IMR-90 (cell line): ENCODE results near the gene UTP4. TPM values are rescaled to one million over a fixed set of nuclear protein-coding genes. Genes with fewer than 3 reads are reported as not detected.
"Not testable (repeated sequence)": the region's sequence is repeated elsewhere in the genome, so short reads cannot be mapped to it uniquely, and the experiment has no call there.

ENCODE experiments used
- ATAC-seq: fragments of 200-7000 bp; cut with Tn5 transposase; 2 replicates; pipeline ENCODE4 v1.9.1; 2020; ENCODE audit warnings: low read depth, mild to moderate bottlenecking, moderate library complexity
- BruUV-seq: library from RNA; stranded (reverse); fragments of 400-500 nt; replicated peaks from 2 replicates; lab custom pipeline; 2021; lab: Mats Ljungman, UMichigan
- CTCF ChIA-PET: fragments of 300-600 bp; formaldehyde crosslinking; extraction: SDS; loops from one replicate; lab custom pipeline; 2021; ENCODE audit warnings: antibody characterized with exemption; lab: Yijun Ruan, JAX
- POLR2A ChIA-PET: fragments of 300-600 bp; sonication (Branson Sonifier 250); formaldehyde crosslinking; loops from one replicate; lab custom pipeline; 2022; ENCODE audit warnings: antibody characterized with exemption; ENCODE audit not compliant: unreplicated experiment; lab: Charles Lee
- DNase-seq: peaks from one replicate; pipeline ENCODE4 v3.0.0; 2013
- H2AFZ ChIP-seq: replicated peaks from 2 replicates; pipeline ENCODE3; 2013; ENCODE audit warnings: low read length, mild to moderate bottlenecking; ENCODE audit not compliant: poor library complexity
- H2AK5ac ChIP-seq: 2 replicates; pipeline ENCODE4 v1.6.1; 2013; ENCODE audit warnings: low read depth, low read length, inconsistent platforms
- H2AK9ac ChIP-seq: replicated peaks from 2 replicates; pipeline ENCODE3; 2013; ENCODE audit warnings: mild to moderate bottlenecking, low read depth, low read length, moderate library complexity; ENCODE audit not compliant: poor library complexity
- H2BK120ac ChIP-seq: 2 replicates; pipeline ENCODE4 v1.6.1; 2013; ENCODE audit warnings: low read depth, low read length, inconsistent platforms
- H2BK15ac ChIP-seq: 3 replicates; pipeline ENCODE4 v1.6.1; 2013; ENCODE audit warnings: low read depth, low read length, inconsistent platforms
- H2BK20ac ChIP-seq: 2 replicates; pipeline ENCODE4 v1.6.1; 2013; ENCODE audit warnings: low read depth, mild to moderate bottlenecking, inconsistent platforms, low read length, moderate library complexity
- H2BK5ac ChIP-seq: 2 replicates; pipeline ENCODE4 v1.6.1; 2013; ENCODE audit warnings: mild to moderate bottlenecking, low read depth, low read length, inconsistent platforms; ENCODE audit not compliant: poor library complexity, severe bottlenecking
- H3K14ac ChIP-seq: replicated peaks from 2 replicates; pipeline ENCODE4 v1.6.1; 2013; ENCODE audit warnings: low read depth, low read length, inconsistent platforms
- H3K18ac ChIP-seq: 2 replicates; pipeline ENCODE4 v1.6.1; 2013; ENCODE audit warnings: low read depth, low read length, control low read depth
- H3K23ac ChIP-seq: 2 replicates; pipeline ENCODE4 v1.6.1; 2013; ENCODE audit warnings: low read depth, low read length, inconsistent platforms
- H3K27ac ChIP-seq: 2 replicates; pipeline ENCODE4 v1.5.1; 2013; ENCODE audit warnings: mild to moderate bottlenecking, control low read depth, low read length; ENCODE audit not compliant: insufficient read depth
- H3K27me3 ChIP-seq: 2 replicates; pipeline ENCODE4 v1.6.1; 2013; ENCODE audit warnings: low read length; ENCODE audit not compliant: control insufficient read depth, insufficient read depth
- H3K36me3 ChIP-seq: 2 replicates; pipeline ENCODE4 v1.6.1; 2013; ENCODE audit warnings: low read length, mixed read lengths; ENCODE audit not compliant: control insufficient read depth, insufficient read depth
- H3K4ac ChIP-seq: 2 replicates; pipeline ENCODE4 v1.6.1; 2013; ENCODE audit warnings: low read depth, low read length, inconsistent platforms
- H3K4me1 ChIP-seq: 2 replicates; pipeline ENCODE4 v1.6.1; 2013; ENCODE audit warnings: low read length, mixed read lengths; ENCODE audit not compliant: control insufficient read depth, insufficient read depth
- H3K4me2 ChIP-seq: 2 replicates; pipeline ENCODE4 v1.6.1; 2013; ENCODE audit warnings: low read depth, mild to moderate bottlenecking, control low read depth, low read length, moderate library complexity
- H3K4me3 ChIP-seq: 2 replicates; pipeline ENCODE4 v1.5.1; 2013; ENCODE audit warnings: low read depth, mild to moderate bottlenecking, control low read depth, low read length, moderate library complexity; ENCODE audit not compliant: insufficient read depth
- H3K56ac ChIP-seq: 2 replicates; pipeline ENCODE4 v1.6.1; 2013; ENCODE audit warnings: low read length, inconsistent platforms; ENCODE audit not compliant: insufficient read depth; ENCODE audit errors: extremely low read depth
- H3K79me1 ChIP-seq, 2 experiments: 2 replicates each; pipeline ENCODE4 v1.6.1; 2013; ENCODE audit warnings: low read length in 2 of 2, inconsistent platforms in 1 of 2, low read depth in 1 of 2
- H3K9ac ChIP-seq: 2 replicates; pipeline ENCODE4 v1.6.1; 2013; ENCODE audit warnings: low read depth, low read length, control low read depth
- H3K9me1 ChIP-seq: 2 replicates; pipeline ENCODE4 v1.6.1; 2013; ENCODE audit warnings: low read length, inconsistent platforms; ENCODE audit not compliant: insufficient read depth
- H3K9me3 ChIP-seq: 2 replicates; pipeline ENCODE4 v1.6.1; 2013; ENCODE audit warnings: low read length; ENCODE audit not compliant: control insufficient read depth, insufficient read depth
- H4K20me1 ChIP-seq: 2 replicates; pipeline ENCODE4 v1.6.1; 2013; ENCODE audit warnings: low read length, inconsistent platforms; ENCODE audit not compliant: insufficient read depth
- H4K5ac ChIP-seq: 2 replicates; pipeline ENCODE4 v1.6.1; 2013; ENCODE audit warnings: mild to moderate bottlenecking, low read depth, low read length, control low read depth
- H4K8ac ChIP-seq, 2 experiments: 2 replicates each; pipeline ENCODE4 v1.6.1; 2013; ENCODE audit warnings: low read depth in 2 of 2, low read length in 2 of 2, control low read depth in 1 of 2, inconsistent platforms in 1 of 2
- H4K91ac ChIP-seq: 2 replicates; pipeline ENCODE4 v1.6.1; 2013; ENCODE audit warnings: low read depth, low read length, inconsistent platforms; ENCODE audit not compliant: insufficient read depth
- CHD1 ChIP-seq: IDR thresholded peaks from 2 replicates; pipeline ENCODE4 v1.6.1; 2012; ENCODE audit warnings: low read depth, low read length, improper control_type of control experiment
- MAFK ChIP-seq: IDR thresholded peaks from 2 replicates; pipeline ENCODE4 v1.6.1; 2012; ENCODE audit warnings: low read depth, low read length, improper control_type of control experiment
- WGBS, 2 experiments: methylation state at CpG; one replicate each; pipeline versions ENCODE4 v1.1.5 to v1.1.7; 2013; ENCODE audit warnings: missing lambda C conversion rate in 2 of 2; ENCODE audit not compliant: insufficient read length in 1 of 2; ENCODE audit errors: extremely low coverage in 2 of 2; 5-methylcytosine and 5-hydroxymethylcytosine counted together
- dilution Hi-C: fragments of 300-500 bp; cut with HindIII; formaldehyde crosslinking; loops from one replicate; pipeline ENCODE4 v1.14.3; 2018; ENCODE audit warnings: low sequenced_read_pairs; ENCODE audit not compliant: unreplicated experiment
- in situ Hi-C: fragments of 300-500 bp; cut with MboI; formaldehyde crosslinking; loops from 3 replicates; pipeline ENCODE4 v1.14.3; 2019; ENCODE audit warnings: low sequenced_read_pairs, inconsistent platforms, mixed read lengths
- intact Hi-C: fragments of 100-400 bp; cut with micrococcal nuclease; formaldehyde crosslinking; loops from 2 replicates; pipeline ENCODE4 v1.10.0; 2022
- polyA plus RNA-seq, 3 experiments: library from polyadenylated mRNA; depleted of rRNA; stranded (reverse); fragments of >200 nt; gene quantifications; 2 replicates each; pipeline ENCODE4 v1.2.3, GENCODE V29; 2012; ENCODE audit warnings: low replicate concordance in 1 of 3
- total RNA-seq: library from RNA; depleted of rRNA; stranded (reverse); fragments of >200 nt; gene quantifications from 2 replicates; pipeline ENCODE4 v1.2.3, GENCODE V29; 2012

UTP4 gene
- total and polyA plus RNA-seq, 2 of the 4 experiments (the other 2 are of a cell fraction) = 32.1 to 61.8 TPM

GRCh38 chr16:69145658-69146057 is 13.2 kb downstream of the UTP4 start:
- no peak overlapping the region for H3K9ac ChIP-seq
- H3K9me3 ChIP-seq = no peaks in the 10 kb centered on the region
- no peak overlapping the region for H3K4ac ChIP-seq
- intact Hi-C loops (no loop called here), in situ Hi-C loops (no loop called here), dilution Hi-C loops (no loop called here)
- H3K4me3 ChIP-seq = no peak overlapping the region
- no peaks in the 10 kb centered on the region for H3K27me3 ChIP-seq
- peaks cover 5% of the 10 kb centered on the region; the same call in 1 of the 2 replicates for H4K20me1 ChIP-seq
- no peak overlapping the region for H4K8ac ChIP-seq
- no peak overlapping the region for H2BK20ac ChIP-seq
- WGBS, 2 experiments = 83% methylated on average over 1 of the region's 4 CpGs; no CpG with 5 or more reads in 1 of the 2 experiments
- H3K18ac ChIP-seq = no peak overlapping the region
- no peak overlapping the region for H3K14ac ChIP-seq
- ATAC-seq (peak; percentile 42), DNase-seq (peak; percentile 17)
- peaks cover 2% of the 10 kb centered on the region; the same call in 1 of the 2 replicates for H3K4me1 ChIP-seq
- no peak overlapping the region for H2AK9ac ChIP-seq
- H2AFZ ChIP-seq = no peak overlapping the region
- POLR2A ChIA-PET = no interaction called here
- BruUV-seq = no TSS peak
- no peak overlapping the region for H2BK15ac ChIP-seq
- H4K91ac ChIP-seq = no peak overlapping the region
- no peaks in the 10 kb centered on the region for H3K9me1 ChIP-seq
- H3K36me3 ChIP-seq = peaks cover 35% of the 10 kb centered on the region
- H3K56ac ChIP-seq = no peak overlapping the region
- peak overlapping the region; percentile 75; the same call in 1 of the 2 replicates for H3K27ac ChIP-seq
- H2BK5ac ChIP-seq = no peak overlapping the region
- no peak overlapping the region for H3K23ac ChIP-seq
- TF ChIP-seq CHD1 (no peak), MAFK (peak; percentile 83)
- CTCF ChIA-PET = no interaction called here
- H2AK5ac ChIP-seq = no peak overlapping the region
- peaks cover 11 to 13% of the 10 kb centered on the region in 2 experiments for H3K79me1 ChIP-seq
- H4K5ac ChIP-seq = no peak overlapping the region
- H2BK120ac ChIP-seq = no peak overlapping the region
- no peak overlapping the region for H3K4me2 ChIP-seq

DNA sequence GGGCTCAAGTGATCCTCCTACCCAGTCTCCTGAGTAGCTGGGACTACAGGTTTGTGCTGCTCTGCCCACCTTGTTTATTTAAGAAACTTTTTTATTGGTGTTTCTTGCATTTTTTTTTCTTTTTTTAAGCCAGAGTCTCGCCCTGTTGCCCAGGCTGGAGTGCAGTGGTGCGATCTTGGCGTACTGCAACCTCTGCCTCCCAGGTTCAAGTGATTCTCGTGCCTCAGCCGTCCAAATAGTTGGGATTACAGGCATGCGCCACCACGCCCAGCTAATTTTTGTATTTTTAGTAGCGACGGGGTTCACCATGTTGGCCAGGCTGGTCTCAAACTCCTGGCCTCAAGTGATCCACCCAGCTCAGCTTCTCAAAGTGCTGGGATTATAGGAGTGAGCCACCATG is 17.2 kb downstream of the UTP4 start:
- H3K9me1 ChIP-seq, H2BK20ac ChIP-seq, H4K8ac ChIP-seq, H2AFZ ChIP-seq, H3K4me1 ChIP-seq, H3K9ac ChIP-seq, H2BK120ac ChIP-seq, H3K9me3 ChIP-seq, H3K27ac ChIP-seq, H2AK5ac ChIP-seq, H4K20me1 ChIP-seq, ATAC-seq, BruUV-seq, H3K4me2 ChIP-seq, H3K4me3 ChIP-seq, H2AK9ac ChIP-seq, H3K56ac ChIP-seq, H3K23ac ChIP-seq, H3K14ac ChIP-seq, H4K91ac ChIP-seq, H2BK15ac ChIP-seq, H3K4ac ChIP-seq, H3K18ac ChIP-seq, H3K27me3 ChIP-seq, H2BK5ac ChIP-seq, POLR2A ChIA-PET, DNase-seq, H4K5ac ChIP-seq, dilution Hi-C loops: not testable (repeated sequence)
- intact Hi-C loops = loop anchor here (1.0 kb wide), 2 partner anchors 138 to 162 kb away; partner anchors contain the start of gene VPS4A
- CTCF ChIA-PET = interaction anchor here (1.0 to 2.6 kb wide), 8 partner anchors 9 to 141 kb away, joined by 3 to 17 read pairs (median 6); no protein-coding TSS in a partner anchor
- in situ Hi-C loops = loop anchor here (5.0 kb wide), 1 partner anchor 138 kb away; no protein-coding TSS in a partner anchor
- peaks cover 10% of the 10 kb centered on the region in 2 experiments for H3K79me1 ChIP-seq
- H3K36me3 ChIP-seq = peaks cover 36% of the 10 kb centered on the region
- WGBS, 2 experiments = 89% methylated on average over 5 of the region's 9 CpGs; no CpG with 5 or more reads in 1 of the 2 experiments
